DMS 273 (cell line): Measurements from ENCODE around the gene BCL11B.
"Not testable (repeated sequence)": the region's sequence is repeated elsewhere in the genome, so short reads cannot be mapped to it uniquely, and the experiment has no call there.

Experiments used
- DNase-seq: peaks from one replicate; lab custom pipeline; 2025; ENCODE audit not compliant: unreplicated experiment; lab: John Stamatoyannopoulos, UW

BCL11B gene

DNA sequence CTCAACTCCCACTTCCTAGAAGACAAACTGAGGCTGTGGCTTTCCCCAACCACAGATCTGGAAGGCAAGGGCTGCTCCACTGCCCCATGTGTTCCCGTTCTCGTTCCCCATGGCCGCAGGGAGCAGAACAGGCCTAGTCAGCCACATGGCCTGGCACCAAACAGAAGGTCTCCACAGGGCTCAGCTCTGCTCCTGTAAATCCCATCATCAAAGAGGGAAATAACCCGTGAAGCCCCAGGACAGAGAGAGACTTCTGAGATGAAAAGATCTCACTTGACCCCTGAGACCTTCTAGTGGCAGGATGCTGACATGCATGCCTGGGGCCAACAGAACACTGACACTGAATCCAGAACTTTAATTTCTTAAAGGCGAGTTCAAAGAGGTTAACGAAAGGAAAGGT is 68.9 kb downstream of the BCL11B start:
- no peak for DNase-seq

DNA sequence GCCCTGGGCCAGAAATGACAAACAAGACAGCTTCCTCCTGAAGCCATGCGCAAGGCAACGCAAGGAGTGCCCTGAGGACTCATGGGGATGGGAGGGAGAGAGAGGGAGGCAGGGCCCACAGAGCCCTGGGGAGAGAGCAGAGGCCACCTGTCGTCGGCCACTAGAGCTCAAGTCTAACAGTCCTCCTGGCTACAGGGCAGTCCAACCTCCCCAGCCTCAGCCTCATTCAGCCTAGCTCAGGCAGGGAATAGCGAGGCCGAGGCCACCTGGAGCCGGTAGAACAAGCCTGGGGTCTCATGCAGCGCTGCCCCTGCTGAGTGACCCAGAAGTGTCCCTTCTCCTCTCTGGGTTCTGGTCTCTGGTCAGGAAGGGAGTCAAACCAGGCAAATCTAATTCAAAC is 69.5 kb downstream of the BCL11B start:
- no peak for DNase-seq

DNA sequence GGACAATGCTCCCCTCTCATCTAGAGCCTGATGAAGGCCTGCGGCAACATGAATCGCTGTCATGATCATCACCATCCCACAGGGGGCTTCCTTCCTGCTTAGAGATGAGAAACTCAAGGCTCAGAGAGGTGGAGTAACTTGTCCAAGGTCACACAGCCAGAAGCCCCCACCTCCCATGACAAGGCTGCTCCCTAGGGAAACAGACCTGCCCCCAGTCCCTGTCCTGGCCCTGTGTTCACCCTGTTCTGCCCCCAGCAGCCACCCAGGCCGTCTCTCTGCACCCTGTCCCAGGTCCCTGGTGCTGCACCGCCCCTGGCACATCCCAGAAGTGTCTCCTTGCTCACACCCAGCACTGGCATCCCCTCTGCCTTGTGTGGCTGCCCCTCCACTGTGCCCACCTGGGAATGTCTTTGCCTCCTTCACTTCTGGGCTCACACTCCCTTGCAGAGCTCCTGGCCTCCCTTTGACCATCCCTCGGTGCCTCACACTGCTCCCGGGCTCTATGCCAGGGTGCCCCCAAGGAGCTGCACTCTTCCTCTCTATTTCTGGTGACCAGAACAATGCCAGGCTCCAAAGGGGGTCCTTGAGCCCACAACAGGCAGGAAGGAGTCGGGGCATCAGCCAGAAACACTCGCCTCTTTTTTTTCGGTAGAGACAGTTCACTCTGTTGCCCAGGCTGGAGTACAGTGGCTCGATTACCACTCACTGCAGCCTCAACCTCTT is 70.5 kb downstream of the BCL11B start:
- peak; percentile 28 for DNase-seq

DNA sequence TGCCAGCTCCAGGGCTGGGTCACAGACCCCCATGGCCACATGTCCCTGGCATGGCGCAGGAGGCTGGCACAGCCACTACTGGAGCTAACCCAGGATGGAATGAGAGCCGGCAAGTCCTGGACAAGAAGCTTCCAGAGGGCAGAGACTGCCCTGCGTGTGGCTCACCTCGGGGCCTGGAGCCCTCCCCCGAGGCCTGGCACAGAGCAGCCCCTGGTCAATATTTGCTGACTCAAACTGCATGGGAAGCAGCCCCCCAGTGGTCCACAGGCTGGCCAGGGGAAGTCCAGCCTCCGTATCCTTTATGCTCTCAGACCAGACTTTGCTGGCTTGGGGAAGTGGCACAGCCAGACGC is 71.4 kb downstream of the BCL11B start:
- no peak for DNase-seq

DNA sequence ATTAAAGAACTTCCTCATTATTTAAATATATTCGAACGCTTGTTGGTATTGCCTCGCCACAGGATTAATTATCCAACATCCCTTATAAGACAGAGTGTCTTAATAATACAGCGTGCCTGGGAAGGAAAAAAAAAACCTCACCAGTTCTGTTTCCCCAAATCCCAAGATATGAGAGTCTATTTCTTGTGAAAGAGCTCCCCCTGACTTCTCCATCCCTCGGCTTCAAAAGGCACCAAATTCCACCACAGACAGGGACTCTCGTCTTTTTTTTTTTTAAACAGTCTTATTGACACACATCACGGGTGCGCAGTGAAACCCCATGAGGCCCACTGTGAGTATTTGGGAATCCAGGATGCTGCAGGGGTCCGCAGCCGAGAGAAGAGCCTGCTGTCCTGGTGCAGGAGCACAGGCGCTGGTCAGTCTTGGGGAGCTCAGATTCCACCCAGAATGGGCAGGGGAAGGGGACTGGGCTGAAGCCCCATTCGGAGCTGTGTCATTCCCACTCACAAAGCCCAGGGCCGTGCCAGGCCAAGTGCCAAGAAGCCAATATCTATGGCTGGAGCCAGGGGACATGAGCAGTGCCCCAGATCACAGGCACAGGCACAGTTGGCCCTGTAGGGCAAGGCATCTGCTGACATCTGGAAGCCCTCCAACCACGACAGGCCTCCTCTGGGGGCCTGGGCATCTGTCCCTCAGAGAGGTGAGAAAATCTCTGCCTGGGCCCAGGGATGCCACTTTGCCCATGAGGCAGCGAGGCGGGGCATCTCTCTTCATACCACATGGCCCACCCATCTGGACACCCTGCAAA is 71.9 kb downstream of the BCL11B start:
- peak; percentile 91 for DNase-seq

DNA sequence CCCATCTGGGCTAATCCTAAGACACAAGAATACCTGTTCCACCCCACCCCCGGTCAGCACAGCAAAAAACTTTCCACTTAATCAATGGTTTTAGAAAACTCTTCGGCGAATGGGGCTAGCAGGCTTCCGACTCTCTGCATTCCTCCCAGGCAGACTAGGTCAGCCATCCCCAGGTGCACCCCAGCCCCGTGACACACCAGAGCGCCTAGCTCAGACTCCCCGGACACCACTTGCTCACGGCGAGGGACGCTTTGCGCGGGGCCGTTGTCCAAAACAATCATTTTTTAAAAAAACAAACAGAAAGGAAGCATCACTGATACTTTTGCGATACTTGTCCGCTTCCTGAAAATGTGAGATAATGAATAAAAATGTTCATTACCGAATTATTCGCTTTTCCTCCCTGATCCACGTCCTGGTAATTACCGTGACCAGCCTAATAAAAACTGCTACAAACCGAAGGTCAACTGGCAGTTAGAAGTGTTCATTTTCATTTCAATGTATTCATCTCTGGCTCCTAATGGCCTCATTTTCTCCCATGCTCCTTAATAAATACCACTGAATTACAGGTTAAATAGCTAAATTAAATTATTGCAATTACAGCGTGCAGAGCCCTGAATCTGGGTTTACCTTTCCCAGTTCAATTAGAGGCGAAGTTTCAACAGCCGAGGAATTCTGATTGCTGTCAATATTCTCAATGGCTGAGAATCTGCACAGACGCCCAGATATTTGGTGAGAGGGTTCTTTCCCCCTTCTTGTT is 73.1 kb downstream of the BCL11B start:
- no peak for DNase-seq

DNA sequence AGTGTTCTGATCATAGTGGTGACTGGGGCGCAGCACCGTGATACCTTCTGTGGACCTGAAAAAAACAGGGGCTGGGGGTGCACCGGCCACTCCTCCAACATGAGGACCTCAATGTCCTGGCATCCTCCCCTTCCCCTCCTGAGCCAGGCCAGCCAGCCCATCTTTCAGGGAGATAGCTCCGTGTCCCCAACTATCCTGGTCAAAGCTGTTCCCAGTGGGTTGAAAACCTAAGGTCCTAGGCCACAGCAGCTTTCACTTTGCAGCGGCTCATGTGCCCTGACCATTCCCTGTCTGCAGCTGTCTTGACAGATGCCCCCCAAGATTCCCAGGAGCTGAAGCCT is 75.7 kb downstream of the BCL11B start:
- no peak for DNase-seq

DNA sequence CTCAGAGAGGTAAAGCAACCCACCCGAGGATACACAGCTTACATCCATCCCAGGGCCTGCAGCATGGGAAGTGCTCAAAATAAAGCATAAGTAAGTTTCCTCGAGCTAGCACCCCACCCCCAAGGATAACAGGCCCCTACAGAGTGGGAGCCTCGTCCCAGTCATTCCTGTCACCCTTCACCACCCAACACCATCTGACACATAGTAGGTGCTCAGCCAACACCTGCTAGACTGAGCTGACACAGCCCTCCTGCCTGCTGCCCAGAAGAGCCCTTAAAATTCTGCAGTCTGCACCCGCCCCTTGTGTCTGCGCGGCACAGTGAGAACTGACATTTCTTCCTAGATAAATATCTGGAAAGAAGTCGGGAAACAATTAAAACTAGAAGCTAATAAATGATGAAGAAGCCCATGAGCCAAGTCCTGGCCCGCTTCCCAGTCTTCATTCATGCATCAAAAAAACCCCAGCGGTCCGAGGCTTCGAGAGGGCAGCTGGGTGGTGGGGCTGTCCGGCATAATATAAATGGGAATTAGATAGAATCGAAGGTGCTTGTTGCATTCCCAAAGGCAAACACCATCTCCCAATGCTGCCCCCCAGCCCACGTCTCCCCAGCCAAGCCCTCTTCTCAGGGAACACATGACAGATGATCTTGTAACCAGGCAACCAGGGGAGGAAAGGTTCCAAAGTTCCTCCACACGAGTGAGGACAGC is 76.2 kb downstream of the BCL11B start:
- DNase-seq = peak; percentile 75

DNA sequence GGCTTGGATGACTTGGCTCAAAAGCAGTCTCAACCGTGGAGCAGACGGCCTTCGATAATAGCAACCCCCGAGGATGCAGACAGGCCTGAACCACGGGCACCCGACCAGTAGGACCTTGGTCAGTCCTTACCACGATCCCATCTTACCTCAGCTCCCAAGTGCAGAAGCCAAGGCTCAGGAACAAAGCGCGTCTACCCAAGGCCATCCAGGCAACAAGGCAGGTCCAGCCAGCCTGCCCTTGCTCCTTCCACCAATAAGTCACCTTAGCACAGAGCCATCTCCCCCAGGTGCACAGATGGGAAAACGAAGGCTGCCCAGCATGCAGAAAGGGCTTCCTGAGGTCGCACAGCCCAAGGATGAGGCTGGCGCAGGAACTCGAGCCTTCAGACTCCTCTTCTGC is 77.3 kb downstream of the BCL11B start:
- DNase-seq = no peak

DNA sequence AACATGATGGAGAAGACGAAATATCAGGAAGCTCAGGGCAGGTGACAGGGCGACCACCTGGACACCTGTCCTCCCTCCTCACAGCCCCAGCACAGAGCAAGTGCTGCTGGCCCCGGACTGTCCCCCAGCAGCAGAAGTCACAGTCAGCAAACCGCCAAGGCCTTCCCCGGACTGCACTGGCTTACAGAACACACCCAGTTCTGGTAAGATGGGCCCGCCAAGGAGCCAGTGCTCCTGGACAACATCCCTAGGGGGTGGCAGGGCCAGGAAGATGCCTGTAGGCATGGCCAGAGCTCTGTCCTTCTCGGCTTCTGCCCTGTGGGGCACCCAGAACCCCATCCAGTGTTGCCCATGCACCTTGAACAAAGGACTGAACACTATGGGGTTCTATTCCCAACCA is 77.9 kb downstream of the BCL11B start:
- DNase-seq = no peak

DNA sequence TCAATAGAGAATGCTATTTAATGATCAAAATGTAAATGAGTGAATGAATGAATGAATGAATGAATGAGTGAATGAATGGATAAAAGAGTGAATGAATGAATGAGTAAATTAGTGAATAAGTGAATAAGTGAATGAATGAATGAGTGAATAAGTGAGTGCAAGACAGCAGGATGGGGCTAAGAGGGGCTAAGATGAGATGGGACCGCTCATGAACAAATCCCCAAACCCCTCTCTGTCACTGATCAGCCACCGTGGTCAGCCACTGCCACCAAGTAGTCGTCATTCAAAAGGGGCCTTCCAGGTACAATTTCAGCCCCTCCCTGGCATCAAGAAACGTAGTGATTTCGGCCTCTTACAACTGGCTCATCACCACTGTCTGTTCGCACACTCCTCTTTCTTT is 79.2 kb downstream of the BCL11B start:
- no peak for DNase-seq

DNA sequence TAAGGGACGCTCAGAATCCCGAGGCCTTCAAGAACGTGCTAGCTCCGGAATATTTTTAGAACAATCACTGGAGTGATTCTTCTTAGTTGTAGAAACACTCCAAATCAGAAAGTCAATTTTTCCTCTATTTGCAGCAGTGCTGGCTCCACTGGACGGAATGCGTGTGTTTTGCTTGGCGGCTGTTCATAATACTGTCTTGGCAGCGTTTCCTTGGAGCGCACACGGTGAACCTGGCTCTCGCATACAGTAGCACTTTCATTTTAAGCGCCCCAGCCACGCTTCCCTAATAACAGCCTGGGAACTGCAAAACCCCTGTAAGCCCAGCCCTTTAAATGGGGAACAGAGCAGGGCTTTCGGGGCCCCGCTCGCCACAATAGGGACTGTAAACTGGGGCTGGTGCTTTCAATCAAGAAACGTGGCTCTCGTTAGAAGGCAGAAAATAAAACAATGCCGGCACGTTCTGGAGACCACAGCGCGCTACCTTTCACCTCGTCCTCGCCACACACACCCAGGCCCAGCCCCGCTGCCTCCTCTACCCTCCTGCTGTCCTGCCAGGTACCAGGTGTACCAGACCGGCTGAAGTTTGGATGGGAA is 79.9 kb downstream of the BCL11B start:
- DNase-seq = peak; percentile 84

DNA sequence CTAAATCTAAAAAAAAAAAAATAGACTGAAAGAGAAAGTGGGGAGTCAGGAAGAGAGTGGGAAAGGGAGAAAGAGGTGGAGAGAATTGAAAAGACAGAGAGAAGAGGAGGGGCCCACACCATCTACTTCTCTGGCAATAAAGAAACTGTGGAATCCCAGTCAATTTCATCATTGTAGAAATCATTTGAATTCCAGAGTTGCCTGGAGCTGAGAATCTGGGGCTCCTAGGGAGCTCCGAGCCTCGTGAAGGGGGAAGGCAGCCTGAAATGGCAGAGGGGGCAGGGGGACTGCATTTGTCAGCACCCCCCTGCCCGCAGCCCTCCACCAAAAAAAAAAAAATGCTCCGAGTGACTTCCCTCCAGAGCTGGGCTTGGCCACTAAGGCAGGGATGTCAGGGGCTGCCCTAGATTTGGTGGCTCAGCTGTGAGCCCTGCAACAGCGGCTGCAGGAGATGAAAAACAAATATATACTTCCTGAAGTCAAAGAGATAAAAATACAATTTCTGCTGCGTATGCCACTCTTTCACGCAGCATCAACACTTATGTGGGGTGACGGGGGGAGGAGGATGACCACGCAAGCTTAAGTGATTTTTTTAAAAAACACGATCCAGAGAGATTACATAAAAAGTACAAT is 80.5 kb downstream of the BCL11B start:
- no peak for DNase-seq

DNA sequence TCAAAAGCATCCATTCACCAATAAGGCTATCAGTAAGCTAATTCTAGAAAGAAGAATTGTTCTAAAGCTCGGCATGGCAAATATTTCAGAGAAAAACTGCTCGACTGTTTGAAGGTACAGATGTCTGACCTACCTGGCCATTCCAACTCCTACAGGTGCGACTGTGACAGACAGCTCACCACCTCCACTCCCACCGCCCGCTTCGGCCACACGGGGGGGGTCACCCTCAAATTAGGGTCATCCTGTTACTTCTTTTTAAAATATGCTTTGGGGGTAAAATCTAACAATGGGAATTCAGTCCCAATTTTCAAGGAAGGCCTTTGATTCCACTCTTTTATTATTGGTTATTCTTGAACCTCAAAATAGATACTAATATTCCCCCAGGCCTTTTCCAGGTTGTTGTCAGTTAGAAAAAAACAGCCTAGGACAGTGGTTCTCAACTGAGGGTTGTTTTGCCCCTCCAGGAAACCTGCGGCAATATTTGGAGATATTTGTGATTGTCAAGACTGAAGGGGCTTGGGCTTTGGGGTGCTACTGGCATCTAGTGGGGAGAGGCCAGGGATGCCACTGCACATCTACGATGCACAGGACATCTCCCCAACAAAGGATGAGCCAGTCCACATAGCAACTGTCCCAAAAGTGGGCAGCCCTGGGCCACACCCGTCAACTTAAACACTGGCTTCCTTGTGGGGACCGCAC is 81.2 kb downstream of the BCL11B start:
- no peak for DNase-seq

DNA sequence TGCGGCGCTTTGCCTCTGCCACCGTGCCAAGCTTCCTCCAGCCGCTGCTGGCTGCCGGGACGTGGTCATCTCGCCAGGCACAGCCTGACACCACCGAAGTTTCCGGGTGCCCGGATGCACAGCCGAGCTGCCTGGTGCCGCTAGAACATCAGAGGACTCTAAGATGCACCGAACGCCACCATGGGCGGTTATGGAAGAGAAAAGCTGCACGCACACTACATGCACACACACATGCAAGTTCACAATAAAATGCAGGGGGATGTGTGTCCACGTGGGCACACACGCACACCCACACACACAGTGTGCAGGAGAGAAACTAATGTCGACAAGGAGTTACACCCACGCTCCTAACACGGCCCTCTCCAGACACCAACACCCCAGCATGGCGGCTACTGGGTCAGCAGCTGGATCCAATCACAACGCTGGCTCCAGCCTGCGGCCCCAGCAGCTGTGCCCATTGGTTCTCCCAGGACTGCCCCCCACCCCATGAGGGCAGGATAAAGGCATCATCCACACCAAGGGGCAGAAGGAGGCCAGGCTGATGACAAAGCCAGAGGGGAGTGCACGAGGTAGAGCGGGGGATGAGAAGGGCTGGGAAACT is 82.7 kb downstream of the BCL11B start:
- DNase-seq = no peak

DNA sequence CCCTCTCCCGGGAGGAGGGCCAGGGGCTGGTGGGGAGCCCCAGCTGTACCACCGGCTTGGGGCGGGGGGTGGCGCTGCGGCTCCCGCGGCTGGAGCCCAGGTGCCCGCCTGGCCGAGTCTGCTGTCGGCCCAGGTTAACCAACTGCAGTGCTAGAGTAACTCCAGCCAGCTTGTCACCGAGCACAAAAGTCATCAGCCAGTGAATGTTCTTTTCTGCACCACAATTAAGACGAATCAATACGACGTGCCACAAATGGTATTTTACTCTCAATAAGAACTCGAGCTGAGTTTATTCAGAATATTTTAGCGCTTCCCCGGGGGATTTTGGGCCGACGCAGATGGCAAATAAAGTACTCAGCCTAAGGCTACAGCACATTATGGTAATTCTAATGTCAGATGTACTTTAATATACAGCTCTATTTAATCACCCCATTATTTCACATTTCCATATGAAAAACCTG is 83.2 kb downstream of the BCL11B start:
- no peak for DNase-seq

DNA sequence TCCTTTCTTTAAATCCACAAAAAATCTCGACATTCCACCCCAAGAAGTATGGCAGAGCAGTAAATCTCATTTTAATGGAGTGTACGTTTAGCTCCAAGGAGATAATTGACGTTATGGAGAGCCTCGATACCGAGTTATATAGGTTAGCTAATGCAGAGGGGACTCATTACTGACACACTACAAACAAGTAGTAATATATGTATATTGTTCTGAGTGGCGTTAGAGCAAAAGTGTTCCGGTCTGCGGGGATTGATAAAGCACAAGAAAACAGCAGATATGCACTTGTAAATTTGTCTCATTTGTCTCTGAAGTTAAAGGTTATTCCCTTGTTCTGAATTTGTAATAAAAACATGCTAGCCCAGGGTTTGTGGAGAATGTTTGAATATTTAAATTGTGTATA is 84.1 kb downstream of the BCL11B start:
- no peak for DNase-seq

DNA sequence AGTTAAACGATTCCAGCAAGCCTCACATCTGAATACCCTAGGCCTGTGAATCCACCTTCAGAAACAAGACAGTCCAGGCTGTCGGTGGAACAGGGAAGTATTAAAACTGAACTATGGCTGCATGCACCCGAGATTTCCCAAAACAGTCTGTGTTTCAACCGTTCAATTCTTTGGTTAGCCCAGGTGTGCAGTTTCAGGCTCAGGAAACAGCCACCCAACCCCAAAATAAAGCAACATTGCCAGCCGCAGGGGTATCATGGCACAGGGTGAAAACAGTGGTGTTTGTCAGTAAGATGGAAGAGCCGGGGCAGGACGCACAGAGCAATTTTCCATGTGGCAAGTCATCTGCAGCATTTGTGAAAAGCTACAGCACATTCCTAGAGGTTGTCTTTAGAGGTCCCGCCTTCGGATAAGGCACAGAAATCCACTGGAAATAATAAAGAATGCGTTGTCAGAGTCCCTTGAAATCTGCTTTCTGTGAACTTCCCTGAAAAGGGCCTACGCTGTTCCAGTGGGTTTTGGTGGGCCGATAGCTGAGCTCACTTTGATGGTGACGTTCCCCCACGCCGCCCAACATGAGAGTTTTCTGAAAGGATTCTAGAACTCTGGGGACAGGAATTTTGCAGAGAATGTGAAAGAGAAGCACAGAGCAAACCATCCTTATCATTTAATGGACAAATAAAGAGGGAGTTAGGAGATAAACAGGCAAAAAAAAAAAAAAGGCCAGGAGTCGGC is 84.9 kb downstream of the BCL11B start:
- DNase-seq = no peak

DNA sequence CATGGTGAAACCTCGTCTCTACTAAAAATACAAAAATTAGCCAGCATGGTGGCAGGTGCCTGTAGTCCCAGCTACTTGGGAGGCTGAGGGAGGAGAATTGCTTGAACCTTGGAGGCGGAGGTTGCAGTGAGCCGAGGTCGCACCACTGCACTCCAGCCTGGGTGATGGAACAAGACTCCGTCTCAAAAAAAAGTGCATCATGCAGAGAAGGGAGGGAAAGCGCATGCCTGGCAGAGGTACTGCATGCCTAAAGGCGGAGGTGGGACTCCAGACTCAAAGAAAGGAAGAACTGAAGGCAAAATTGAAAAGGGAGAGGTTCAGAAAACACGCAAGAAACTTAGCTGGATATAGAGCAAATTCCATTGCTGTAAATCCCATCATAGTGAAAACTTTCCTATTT is 85.7 kb downstream of the BCL11B start:
- not testable (repeated sequence) for DNase-seq
